ENCODE results near the gene C10orf90. TPM values are rescaled to one million over a fixed set of nuclear protein-coding genes. Genes with fewer than 3 reads are reported as not detected.

The C10orf90 gene
- total RNA-seq, 3 donors from 2014 or later (not counting 1 experiment from before 2014, with no cell fraction given), result not detected

DNA sequence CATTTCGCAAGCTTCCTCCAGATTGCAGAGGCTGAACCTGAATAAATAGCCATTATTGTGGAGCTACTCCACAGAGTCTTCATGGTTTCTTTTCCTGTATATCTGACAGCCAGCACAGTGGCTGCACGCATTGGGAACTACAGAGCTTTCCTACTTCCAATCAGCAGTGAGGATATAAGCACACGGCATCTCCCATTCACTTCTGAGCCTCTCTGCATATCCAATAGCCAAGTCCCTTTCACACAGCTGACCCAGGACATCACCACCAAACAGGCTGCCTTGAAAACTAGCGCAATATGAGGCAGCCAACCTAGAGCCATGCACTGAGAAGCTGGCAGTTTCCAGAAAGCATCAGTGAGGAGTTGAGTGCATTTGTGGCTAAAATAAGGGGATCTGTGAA, 11.6 kb downstream of the C10orf90 start:
- H3K4me1 Mint-ChIP-seq, result peaks cover 12 to 23% of the 10 kb centered on the region in 2 donors
- Histone ChIP-seq H3K4me3 (ENCODE audit: low read length) (no peak overlapping the region), H3K4me1 (ENCODE audit: control insufficient read depth, insufficient read depth, low read length) (peaks cover 12% of the 10 kb centered on the region), H3K36me3 (ENCODE audit: control insufficient read depth, insufficient read depth, low read length) (no peaks in the 10 kb centered on the region), H3K27ac (ENCODE audit: low read length) (no peak overlapping the region), H3K27me3 (ENCODE audit: control insufficient read depth, insufficient read depth, low read length) (no peaks in the 10 kb centered on the region), H3K9me3 (ENCODE audit: control insufficient read depth, insufficient read depth, low read length) (no peaks in the 10 kb centered on the region)
- H3K4me3 Mint-ChIP-seq, result no peak overlapping the region
- no peaks in the 10 kb centered on the region for H3K36me3 Mint-ChIP-seq
- DNase-seq (no peak), ATAC-seq (no peak)
- no peak overlapping the region for H3K27ac Mint-ChIP-seq
- no peaks in the 10 kb centered on the region for H3K9me3 Mint-ChIP-seq
- intact Hi-C loops (cut with micrococcal nuclease), result no loop called here
- peaks cover 6 to 10% of the 10 kb centered on the region in 2 donors for H3K27me3 Mint-ChIP-seq (ENCODE audit: low read depth in 2 of 2)
- no peak for TF ChIP-seq CTCF (IDR thresholded peaks at IDR 0.05)
- WGBS (ENCODE audit: insufficient coverage), result 86% methylated on average over 4 of the region's 4 CpGs

DNA sequence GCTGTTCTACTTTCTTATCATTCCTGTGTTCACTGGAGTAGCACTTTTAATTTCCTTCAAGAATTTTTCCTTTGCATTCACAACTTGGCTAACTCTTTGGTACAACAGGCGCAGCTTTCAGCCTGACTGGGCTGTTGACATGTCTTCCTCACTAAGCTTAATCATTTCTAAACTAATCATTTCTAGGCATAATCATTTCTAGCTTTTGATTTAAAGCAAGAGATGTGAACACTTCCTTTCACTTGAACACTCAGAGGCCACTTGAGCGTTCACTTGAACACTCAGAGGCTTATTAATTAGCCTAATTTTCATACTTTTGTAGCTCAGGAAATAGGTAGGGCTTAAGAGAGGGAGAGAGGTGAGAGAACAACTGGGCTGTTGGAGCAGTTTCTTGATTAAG, 15.9 kb downstream of the C10orf90 start:
- Mint-ChIP-seq H3K27me3 (ENCODE audit: low read depth in 2 of 2) (peaks cover 3 to 7% of the 10 kb centered on the region in 2 donors), H3K4me1 (peaks cover 0 to 5% of the 10 kb centered on the region in 2 donors), H3K36me3 (no peaks in the 10 kb centered on the region), H3K27ac (no peak overlapping the region), H3K4me3 (no peak overlapping the region), H3K9me3 (no peaks in the 10 kb centered on the region)
- ATAC-seq, result no peak
- Histone ChIP-seq H3K9me3 (ENCODE audit: control insufficient read depth, insufficient read depth, low read length) (no peaks in the 10 kb centered on the region), H3K4me3 (ENCODE audit: low read length) (no peak overlapping the region), H3K4me1 (ENCODE audit: control insufficient read depth, insufficient read depth, low read length) (no peaks in the 10 kb centered on the region), H3K36me3 (ENCODE audit: control insufficient read depth, insufficient read depth, low read length) (no peaks in the 10 kb centered on the region), H3K27me3 (ENCODE audit: control insufficient read depth, insufficient read depth, low read length) (no peaks in the 10 kb centered on the region), H3K27ac (ENCODE audit: low read length) (no peak overlapping the region)
- no peak for DNase-seq
- 68% methylated on average over 2 of the region's 2 CpGs for WGBS (ENCODE audit: insufficient coverage)
- TF ChIP-seq CTCF (IDR thresholded peaks at IDR 0.05), result no peak
- intact Hi-C loops (cut with micrococcal nuclease), result no loop called here

DNA sequence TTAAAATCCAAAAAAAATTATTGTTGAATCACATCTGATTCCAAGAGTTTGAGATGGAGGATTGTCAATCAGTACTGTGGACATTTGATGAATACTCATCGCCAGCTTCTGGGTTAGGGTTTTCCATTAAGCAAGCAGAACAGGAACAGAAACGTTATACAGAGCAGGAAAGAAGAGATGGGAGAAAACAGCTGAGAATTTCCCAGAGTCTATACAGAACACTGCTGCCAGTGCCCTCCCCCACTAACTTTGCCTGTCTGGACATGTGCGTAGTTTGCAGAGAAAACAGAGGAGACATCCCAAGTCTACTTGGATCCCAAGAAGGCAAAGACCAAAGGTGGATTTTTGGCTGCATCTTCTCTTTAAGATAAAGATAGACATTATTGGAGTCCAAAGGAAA, 19.0 kb downstream of the C10orf90 start:
- Mint-ChIP-seq H3K27me3 (ENCODE audit: low read depth in 2 of 2) (peaks cover 3 to 14% of the 10 kb centered on the region in 2 donors), H3K36me3 (no peaks in the 10 kb centered on the region), H3K4me3 (no peak overlapping the region), H3K9me3 (no peaks in the 10 kb centered on the region), H3K27ac (no peak overlapping the region), H3K4me1 (peaks cover 0 to 5% of the 10 kb centered on the region in 2 donors)
- 82% methylated on average over 3 of the region's 3 CpGs for WGBS (ENCODE audit: insufficient coverage)
- intact Hi-C loops (cut with micrococcal nuclease), result no loop called here
- no peaks in the 10 kb centered on the region for H3K4me1 ChIP-seq (ENCODE audit: control insufficient read depth, insufficient read depth, low read length)
- no peak for ATAC-seq
- no peaks in the 10 kb centered on the region for H3K9me3 ChIP-seq (ENCODE audit: control insufficient read depth, insufficient read depth, low read length)
- no peak overlapping the region for H3K27ac ChIP-seq (ENCODE audit: low read length)
- no peaks in the 10 kb centered on the region for H3K36me3 ChIP-seq (ENCODE audit: control insufficient read depth, insufficient read depth, low read length)
- no peak overlapping the region for H3K4me3 ChIP-seq (ENCODE audit: low read length)
- no peaks in the 10 kb centered on the region for H3K27me3 ChIP-seq (ENCODE audit: control insufficient read depth, insufficient read depth, low read length)
- DNase-seq, result no peak
- TF ChIP-seq CTCF (IDR thresholded peaks at IDR 0.05), result no peak

GRCh38 chr10:126650161-126650560, 20.3 kb downstream of the C10orf90 start:
- intact Hi-C loops (cut with micrococcal nuclease), result no loop called here
- WGBS (ENCODE audit: insufficient coverage), result 88% methylated on average over 7 of the region's 7 CpGs
- Mint-ChIP-seq H3K4me3 (no peak overlapping the region), H3K9me3 (no peaks in the 10 kb centered on the region), H3K4me1 (no peaks in the 10 kb centered on the region), H3K27me3 (ENCODE audit: low read depth in 2 of 2) (peaks cover 3 to 14% of the 10 kb centered on the region in 2 donors), H3K27ac (no peak overlapping the region), H3K36me3 (no peaks in the 10 kb centered on the region)
- Histone ChIP-seq H3K9me3 (ENCODE audit: control insufficient read depth, insufficient read depth, low read length) (no peaks in the 10 kb centered on the region), H3K4me1 (ENCODE audit: control insufficient read depth, insufficient read depth, low read length) (no peaks in the 10 kb centered on the region), H3K36me3 (ENCODE audit: control insufficient read depth, insufficient read depth, low read length) (no peaks in the 10 kb centered on the region), H3K4me3 (ENCODE audit: low read length) (no peak overlapping the region), H3K27me3 (ENCODE audit: control insufficient read depth, insufficient read depth, low read length) (no peaks in the 10 kb centered on the region), H3K27ac (ENCODE audit: low read length) (no peak overlapping the region)
- no peak for TF ChIP-seq CTCF (IDR thresholded peaks at IDR 0.05)
- no peak for DNase-seq
- no peak for ATAC-seq

Data from natural killer cell (primary cell).